IPS-20b (cell line): ENCODE data around the gene USP5.

Source experiments
- H3K27ac ChIP-seq: one replicate; pipeline ENCODE4 v1.5.1; 2013; ENCODE audit warnings: low read length
- H3K27me3 ChIP-seq: 2 replicates; pipeline ENCODE4 v1.6.1; 2013; ENCODE audit warnings: mild to moderate bottlenecking, low read length, inconsistent platforms; ENCODE audit not compliant: insufficient read depth
- H3K36me3 ChIP-seq: 2 replicates; pipeline ENCODE4 v1.6.1; 2013; ENCODE audit warnings: low read depth, mild to moderate bottlenecking, inconsistent platforms, low read length, moderate library complexity; ENCODE audit not compliant: insufficient read depth
- H3K4me1 ChIP-seq: 2 replicates; pipeline ENCODE4 v1.6.1; 2013; ENCODE audit warnings: mild to moderate bottlenecking, control low read depth, inconsistent platforms, low read length, moderate library complexity; ENCODE audit not compliant: insufficient read depth
- H3K4me3 ChIP-seq: 2 replicates; pipeline ENCODE4 v1.5.1; 2013; ENCODE audit warnings: mild to moderate bottlenecking, low read length, inconsistent platforms
- H3K9ac ChIP-seq: 2 replicates; pipeline ENCODE4 v1.6.1; 2013; ENCODE audit warnings: low read depth, mild to moderate bottlenecking, inconsistent platforms, low read length, moderate library complexity
- H3K9me3 ChIP-seq: 2 replicates; pipeline ENCODE4 v1.6.1; 2013; ENCODE audit warnings: mild to moderate bottlenecking, low read depth, low read length, inconsistent platforms; ENCODE audit not compliant: insufficient read depth

Gene USP5

DNA sequence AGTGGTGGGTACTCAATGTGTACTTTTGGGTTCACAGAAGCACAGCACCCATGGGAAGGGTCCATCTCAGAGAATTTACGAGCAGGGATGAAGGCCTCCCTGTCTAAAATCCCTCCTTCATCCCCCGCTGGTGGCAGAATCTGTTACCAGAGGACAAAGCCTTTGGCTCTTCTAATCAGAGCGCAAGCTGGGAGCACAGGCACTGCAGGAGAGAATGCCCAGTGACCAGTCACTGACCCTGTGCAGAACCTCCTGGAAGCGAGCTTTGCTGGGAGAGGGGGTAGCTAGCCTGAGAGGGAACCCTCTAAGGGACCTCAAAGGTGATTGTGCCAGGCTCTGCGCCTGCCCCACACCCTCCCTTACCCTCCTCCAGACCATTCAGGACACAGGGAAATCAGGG is 31.8 kb upstream of the USP5 start:
- peaks cover 27% of the 10 kb centered on the region for H3K4me1 ChIP-seq
- H3K27ac ChIP-seq, result no peak overlapping the region
- H3K27me3 ChIP-seq, result peaks cover 41% of the 10 kb centered on the region
- no peak overlapping the region for H3K4me3 ChIP-seq
- H3K9ac ChIP-seq, result no peak overlapping the region
- H3K36me3 ChIP-seq, result no peaks in the 10 kb centered on the region
- no peaks in the 10 kb centered on the region for H3K9me3 ChIP-seq

DNA sequence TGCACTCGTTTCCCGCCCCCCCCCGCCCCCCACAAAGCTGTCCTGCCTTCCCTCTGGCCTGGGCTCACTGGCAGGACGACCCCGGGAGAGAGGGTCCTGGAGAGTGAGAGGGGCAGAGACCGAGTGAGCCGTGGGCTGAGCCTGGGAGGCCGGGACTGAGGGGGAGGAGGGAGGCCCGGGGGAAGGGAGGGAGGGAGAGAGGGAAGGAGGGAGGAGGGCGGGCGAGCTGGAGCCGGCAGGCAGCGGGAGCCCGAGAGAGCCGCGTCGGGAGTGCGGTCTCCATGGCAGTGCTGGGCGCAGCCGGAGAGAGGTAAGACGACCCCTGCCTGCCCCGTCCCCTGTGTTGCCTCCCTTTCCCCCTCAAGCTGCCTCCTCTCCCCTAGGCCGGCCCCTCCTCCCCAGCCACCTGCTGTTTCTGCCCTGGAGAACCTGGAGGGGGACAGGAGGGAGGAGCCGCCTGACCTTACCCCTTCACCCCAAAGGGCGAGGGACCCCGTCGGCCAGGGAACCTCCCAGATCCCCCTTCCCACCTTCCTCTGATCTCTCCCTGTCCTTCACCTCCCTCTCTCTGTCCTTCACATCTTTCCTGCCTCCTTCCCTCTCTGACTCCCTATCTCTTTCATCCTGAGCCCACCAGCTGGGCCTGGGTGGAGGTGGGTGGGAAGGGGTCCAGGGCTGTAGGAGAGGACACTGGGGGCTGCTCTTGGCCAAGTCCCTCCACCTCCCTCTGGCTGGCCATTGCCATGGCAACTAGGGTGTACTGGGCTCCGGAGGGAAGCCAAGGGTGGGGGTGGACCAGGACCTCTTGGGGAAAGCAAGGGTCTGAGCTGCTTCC is 30.1 kb upstream of the USP5 start, which contains the start of gene GPR162:
Gene GPR162 (plus strand): TSS at position 231 of the 835 bp plus-strand sequence. CDS start 2,078 bp downstream, outside the sequence.
- Histone ChIP-seq H3K4me3 (peak within 1 kb of the TSS; percentile 79), H3K36me3 (no peaks in the 10 kb centered on the region), H3K9me3 (no peaks in the 10 kb centered on the region), H3K27ac (peak within 1 kb of the TSS; percentile 53), H3K4me1 (peaks cover 30% of the 10 kb centered on the region), H3K27me3 (peaks cover 47% of the 10 kb centered on the region), H3K9ac (peak within 1 kb of the TSS; percentile 73)

DNA sequence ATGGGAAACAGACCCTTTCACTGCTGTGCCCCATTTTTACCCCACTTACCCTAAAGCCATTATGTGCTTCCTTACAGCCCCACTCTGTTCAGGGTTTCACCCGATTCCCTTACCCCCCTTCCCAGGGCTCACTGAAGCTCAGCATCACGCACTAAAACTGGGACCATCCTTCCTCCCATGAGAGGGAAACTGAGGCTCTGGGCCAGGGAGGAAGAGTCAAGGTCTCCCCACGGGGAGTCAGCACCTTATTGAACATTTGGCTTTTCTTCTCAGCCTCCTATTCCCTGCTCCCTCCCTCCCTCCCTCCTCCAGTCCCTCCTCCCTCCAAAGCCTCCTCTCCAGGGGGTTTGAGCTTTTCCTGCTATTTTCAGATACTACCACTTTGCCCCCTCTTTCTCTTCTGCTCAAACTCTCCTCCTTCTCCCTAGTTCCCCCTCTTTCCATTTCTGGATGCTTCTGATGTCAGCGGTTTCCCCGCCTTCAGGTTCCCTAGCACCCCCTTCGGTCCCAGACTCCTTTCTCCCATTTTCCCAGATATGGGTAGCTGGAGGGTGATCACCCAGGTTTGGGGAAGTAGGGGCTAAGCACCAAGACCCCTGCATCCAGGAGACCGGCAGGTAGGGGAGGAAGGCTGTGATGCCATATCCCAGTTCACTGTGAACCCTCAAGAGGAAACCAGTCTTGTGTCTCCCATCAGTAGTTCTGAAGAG is 29.4 kb upstream of the USP5 start:
- H3K4me3 ChIP-seq, result peak overlapping the region; percentile 79

DNA sequence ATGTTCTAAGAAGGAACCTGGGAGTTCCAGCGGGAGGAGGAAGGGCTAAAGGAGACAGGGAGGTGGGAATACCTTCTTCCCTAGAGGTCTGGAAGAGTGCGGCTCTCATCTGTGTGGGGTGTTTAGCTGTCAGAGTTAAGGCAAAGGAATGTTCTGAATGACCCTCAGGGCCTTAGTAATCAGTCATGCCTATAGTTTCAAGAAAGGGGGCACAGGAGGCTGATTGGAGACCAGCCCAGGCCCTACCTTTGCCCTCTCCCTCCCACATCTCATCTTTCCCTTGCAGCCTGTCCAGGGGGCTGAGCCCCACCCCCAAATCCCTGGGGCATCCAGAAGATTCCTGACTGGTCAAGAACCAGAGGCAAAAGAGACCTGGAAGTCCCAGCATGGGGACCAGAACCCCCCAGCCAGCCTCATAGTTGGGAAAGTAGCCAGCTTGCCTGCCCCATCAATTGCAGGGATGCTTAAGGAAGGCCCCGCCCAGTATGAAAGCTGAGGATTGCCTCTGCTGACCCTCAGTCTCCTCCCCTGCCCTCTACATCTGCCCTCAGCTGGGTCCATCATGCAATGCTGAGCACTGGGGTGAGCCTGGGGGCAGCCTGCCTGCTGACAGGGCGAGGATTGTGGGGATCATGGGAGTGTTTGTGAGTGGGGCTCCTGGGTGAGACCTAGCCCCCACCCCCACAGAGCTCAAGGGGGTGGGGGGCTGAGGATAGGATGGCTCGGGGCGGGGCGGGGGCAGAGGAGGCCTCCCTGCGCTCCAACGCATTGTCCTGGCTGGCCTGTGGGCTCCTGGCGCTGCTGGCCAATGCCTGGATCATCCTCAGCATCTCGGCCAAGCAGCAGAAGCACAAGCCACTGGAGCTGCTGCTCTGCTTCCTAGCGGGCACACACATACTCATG is 28.5 kb upstream of the USP5 start:
- Histone ChIP-seq H3K27ac (no peak overlapping the region), H3K9me3 (no peaks in the 10 kb centered on the region), H3K27me3 (peaks cover 47% of the 10 kb centered on the region), H3K9ac (no peak overlapping the region), H3K4me1 (peaks cover 34% of the 10 kb centered on the region), H3K36me3 (no peaks in the 10 kb centered on the region), H3K4me3 (no peak overlapping the region)

More for the DNA sequence above, 29.4 kb upstream of the USP5 start:
- H3K27me3 ChIP-seq, result peaks cover 47% of the 10 kb centered on the region
- H3K9ac ChIP-seq, result peak overlapping the region; percentile 73; the same call in 1 of the 2 replicates
- H3K9me3 ChIP-seq, result no peaks in the 10 kb centered on the region
- no peak overlapping the region for H3K27ac ChIP-seq
- no peaks in the 10 kb centered on the region for H3K36me3 ChIP-seq
- peaks cover 34% of the 10 kb centered on the region for H3K4me1 ChIP-seq

DNA sequence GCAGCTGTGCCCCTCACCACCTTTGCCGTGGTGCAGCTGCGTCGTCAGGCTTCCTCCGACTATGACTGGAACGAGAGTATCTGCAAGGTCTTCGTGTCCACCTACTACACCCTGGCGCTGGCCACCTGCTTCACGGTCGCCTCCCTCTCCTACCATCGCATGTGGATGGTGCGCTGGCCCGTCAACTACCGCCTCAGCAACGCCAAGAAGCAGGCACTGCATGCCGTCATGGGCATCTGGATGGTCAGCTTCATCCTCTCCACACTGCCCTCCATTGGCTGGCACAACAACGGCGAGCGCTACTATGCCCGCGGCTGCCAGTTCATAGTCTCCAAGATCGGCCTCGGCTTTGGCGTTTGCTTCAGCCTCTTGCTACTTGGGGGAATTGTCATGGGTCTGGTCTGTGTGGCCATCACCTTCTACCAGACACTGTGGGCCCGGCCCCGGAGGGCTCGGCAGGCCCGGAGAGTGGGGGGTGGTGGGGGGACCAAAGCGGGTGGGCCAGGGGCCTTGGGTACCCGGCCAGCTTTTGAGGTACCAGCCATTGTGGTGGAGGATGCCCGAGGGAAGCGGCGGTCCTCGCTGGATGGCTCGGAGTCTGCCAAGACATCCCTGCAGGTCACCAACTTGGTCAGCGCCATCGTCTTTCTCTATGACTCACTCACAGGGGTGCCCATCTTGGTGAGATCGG is 27.7 kb upstream of the USP5 start:
- Histone ChIP-seq H3K4me3 (no peak overlapping the region), H3K27ac (no peak overlapping the region), H3K27me3 (peaks cover 47% of the 10 kb centered on the region), H3K9ac (no peak overlapping the region), H3K4me1 (peaks cover 31% of the 10 kb centered on the region), H3K36me3 (no peaks in the 10 kb centered on the region), H3K9me3 (no peaks in the 10 kb centered on the region)

DNA sequence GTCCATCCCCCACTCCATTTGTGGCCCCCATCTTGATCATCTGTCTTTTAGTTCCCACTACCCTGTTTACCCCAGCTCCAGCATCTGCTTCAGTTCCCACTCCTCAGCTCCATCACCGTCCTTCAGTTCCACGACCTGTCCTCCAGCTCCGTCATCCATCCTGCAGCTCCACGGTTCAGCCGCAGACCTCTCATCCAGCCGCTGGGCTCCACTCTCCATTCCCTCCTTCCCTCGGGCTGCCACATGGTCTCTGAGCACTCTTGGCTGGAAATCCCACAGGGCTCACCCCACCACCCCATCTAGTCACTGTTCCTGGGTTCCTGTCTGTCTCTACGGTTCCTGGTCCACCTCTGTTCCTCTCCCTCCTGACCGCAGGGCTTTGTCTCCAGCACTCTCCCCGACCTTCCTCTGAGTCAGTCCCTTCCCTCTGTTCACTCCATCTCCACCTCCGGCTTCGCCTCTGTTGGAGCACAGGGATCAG is 27.0 kb upstream of the USP5 start:
- Histone ChIP-seq H3K4me1 (peaks cover 29% of the 10 kb centered on the region), H3K4me3 (peak overlapping the region; percentile 54; the same call in 1 of the 2 replicates), H3K9ac (no peak overlapping the region), H3K36me3 (0 out of 2 replicates have a peak, but pooled peaks cover under 1% of the 10 kb centered on the region), H3K9me3 (no peaks in the 10 kb centered on the region), H3K27ac (no peak overlapping the region), H3K27me3 (peaks cover 40% of the 10 kb centered on the region)

DNA sequence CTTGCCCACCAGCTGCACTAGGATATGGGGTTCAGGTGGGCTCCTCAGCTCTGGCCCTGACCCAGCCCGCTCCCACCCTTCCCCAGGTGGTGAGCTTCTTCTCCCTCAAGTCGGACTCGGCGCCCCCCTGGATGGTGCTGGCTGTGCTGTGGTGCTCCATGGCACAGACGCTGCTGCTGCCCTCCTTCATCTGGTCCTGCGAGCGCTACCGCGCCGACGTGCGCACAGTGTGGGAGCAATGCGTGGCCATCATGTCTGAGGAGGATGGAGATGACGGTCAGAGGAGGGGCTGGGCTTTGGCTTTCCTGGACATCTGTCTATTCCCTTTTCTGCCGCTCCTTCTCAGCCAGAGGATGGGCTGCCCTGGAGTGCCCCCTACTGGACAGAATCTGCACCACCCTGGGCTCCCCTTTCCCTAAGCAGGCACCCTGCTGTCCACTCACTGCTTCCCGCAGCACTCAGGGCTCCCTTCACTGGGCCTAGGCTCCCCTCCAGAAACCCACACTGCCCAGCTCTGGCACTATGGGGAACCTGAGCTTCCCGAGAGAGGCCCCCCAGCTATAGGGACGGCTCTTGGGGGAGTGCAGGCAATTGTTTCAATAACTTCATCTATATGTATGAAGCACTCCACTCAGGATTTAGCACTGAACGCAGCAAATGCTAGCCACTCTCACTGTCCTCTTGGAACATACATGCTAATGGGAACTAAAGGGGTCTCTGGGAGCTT is 26.4 kb upstream of the USP5 start:
- Histone ChIP-seq H3K4me1 (peaks cover 28% of the 10 kb centered on the region), H3K9me3 (no peaks in the 10 kb centered on the region), H3K9ac (no peak overlapping the region), H3K27me3 (peaks cover 39% of the 10 kb centered on the region), H3K4me3 (peak overlapping the region; percentile 54; the same call in 1 of the 2 replicates), H3K27ac (no peak overlapping the region), H3K36me3 (peaks cover 7% of the 10 kb centered on the region)

DNA sequence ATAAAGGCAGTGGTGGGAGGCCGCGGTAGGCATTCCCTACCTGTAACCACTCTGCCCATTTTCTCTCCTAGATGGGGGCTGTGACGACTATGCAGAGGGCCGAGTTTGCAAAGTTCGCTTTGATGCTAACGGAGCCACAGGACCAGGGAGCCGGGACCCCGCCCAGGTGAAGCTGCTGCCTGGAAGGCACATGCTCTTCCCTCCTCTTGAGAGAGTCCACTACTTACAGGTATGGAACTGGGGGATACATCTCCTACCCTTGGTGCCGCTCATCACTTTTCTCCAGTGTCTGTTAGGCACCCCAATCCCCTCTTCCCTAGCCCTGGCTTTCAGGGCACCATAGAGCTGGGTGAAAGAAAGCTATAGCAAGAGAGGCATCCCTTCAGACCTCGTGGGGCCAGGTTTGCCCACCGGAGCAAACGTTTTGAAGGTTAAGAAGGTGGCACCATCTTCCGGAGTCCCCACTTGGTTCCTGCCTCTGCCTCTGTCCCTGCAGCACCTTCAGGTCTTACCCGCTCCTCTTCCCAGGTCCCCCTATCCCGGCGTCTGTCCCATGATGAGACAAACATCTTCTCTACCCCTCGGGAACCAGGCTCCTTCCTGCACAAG is 25.7 kb upstream of the USP5 start:
- H3K27me3 ChIP-seq, result peaks cover 39% of the 10 kb centered on the region

DNA sequence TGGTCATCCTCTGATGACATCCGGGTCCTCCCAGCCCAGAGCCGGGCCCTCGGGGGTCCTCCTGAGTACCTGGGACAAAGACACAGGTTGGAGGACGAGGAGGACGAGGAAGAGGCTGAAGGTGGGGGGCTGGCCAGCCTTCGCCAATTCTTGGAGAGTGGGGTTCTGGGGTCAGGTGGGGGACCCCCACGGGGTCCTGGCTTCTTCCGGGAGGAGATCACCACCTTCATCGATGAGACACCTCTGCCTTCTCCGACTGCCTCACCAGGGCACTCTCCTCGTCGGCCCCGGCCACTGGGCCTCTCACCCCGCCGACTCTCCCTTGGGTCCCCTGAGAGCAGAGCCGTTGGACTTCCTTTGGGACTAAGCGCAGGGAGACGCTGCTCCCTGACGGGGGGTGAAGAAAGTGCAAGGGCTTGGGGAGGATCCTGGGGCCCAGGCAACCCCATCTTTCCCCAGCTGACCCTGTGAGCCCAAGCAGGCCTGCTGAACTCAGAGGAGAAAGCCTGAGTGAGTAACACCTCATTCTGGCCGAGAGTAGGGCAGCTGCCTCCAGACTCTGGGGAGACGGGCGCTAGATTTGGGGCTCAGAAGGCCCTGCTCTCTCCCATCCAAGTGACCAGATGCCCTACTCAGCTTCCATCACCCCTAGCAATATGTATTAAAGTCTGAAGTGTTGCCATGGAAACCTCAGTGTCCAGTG is 25.1 kb upstream of the USP5 start:
- Histone ChIP-seq H3K9ac (peak overlapping the region; percentile 59; the same call in 1 of the 2 replicates), H3K4me1 (peaks cover 22% of the 10 kb centered on the region; the same call in 1 of the 2 replicates), H3K9me3 (no peaks in the 10 kb centered on the region), H3K36me3 (peaks cover 20% of the 10 kb centered on the region), H3K27ac (no peak overlapping the region), H3K27me3 (peaks cover 39% of the 10 kb centered on the region), H3K4me3 (peak overlapping the region; percentile 57; the same call in 1 of the 2 replicates)

More for the DNA sequence above, 25.7 kb upstream of the USP5 start:
- H3K36me3 ChIP-seq, result peaks cover 13% of the 10 kb centered on the region
- peaks cover 22% of the 10 kb centered on the region; the same call in 1 of the 2 replicates for H3K4me1 ChIP-seq
- H3K9ac ChIP-seq, result no peak overlapping the region
- H3K9me3 ChIP-seq, result no peaks in the 10 kb centered on the region
- no peak overlapping the region for H3K4me3 ChIP-seq
- H3K27ac ChIP-seq, result no peak overlapping the region
